HL-60 (cell line): Measurements from ENCODE around the gene RAB44.
A peak's percentile ranks its signal among the peaks of the same experiment; 100 is the strongest.

Experiments used
- DNase-seq, 2 experiments: peaks; one replicate each; pipeline ENCODE4 v3.0.0-alpha.2; 2010 to 2020; ENCODE audit warnings: low read depth in 1 of 2, low spot score in 1 of 2
- H3K27ac ChIP-seq: fragments of 250-450 bp; sonication (Bioruptor Pico); replicated peaks from 2 replicates; pipeline ENCODE4 v1.5.1; 2020; ENCODE audit warnings: mild to moderate bottlenecking, moderate library complexity
- H3K27me3 ChIP-seq: fragments of 250-450 bp; sonication (Bioruptor Pico); 2 replicates; pipeline ENCODE4 v1.5.1; 2021; ENCODE audit warnings: mild to moderate bottlenecking, moderate library complexity; ENCODE audit not compliant: insufficient read depth, poor library complexity, severe bottlenecking
- H3K4me3 ChIP-seq: replicated peaks from 2 replicates; pipeline ENCODE4 v1.5.1; 2011; ENCODE audit warnings: mild to moderate bottlenecking, control low read depth, low read length; ENCODE audit not compliant: insufficient read depth
- CTCF ChIP-seq: IDR thresholded peaks from one replicate; pipeline ENCODE4 v1.5.1; 2011; ENCODE audit warnings: low read length, control low read depth, inconsistent platforms; ENCODE audit not compliant: insufficient read depth
- GABPA ChIP-seq: IDR thresholded peaks from 2 replicates; pipeline ENCODE4 v1.6.1; 2012; ENCODE audit warnings: low read depth
- POLR2AphosphoS5 ChIP-seq: IDR thresholded peaks from 2 replicates; pipeline ENCODE4 v1.6.1; 2012; ENCODE audit warnings: low read depth
- SPI1 ChIP-seq: IDR thresholded peaks from 2 replicates; pipeline ENCODE4 v1.6.1; 2012; ENCODE audit warnings: low read depth, mild to moderate bottlenecking, borderline replicate concordance
- TF ChIP-seq, protein P1 (sequence below): IDR thresholded peaks from 2 replicates; pipeline ENCODE4 v1.6.1; 2012; ENCODE audit warnings: low read depth; ENCODE audit not compliant: insufficient replicate concordance

Gene RAB44

GRCh38 chr6:36695414-36695813, 2.2 kb upstream of the RAB44 start:
- DNase-seq, result no peak
- no peak overlapping the region for H3K27ac ChIP-seq
- TF ChIP-seq POLR2AphosphoS5 (no peak), SPI1 (no peak), CTCF (no peak), GABPA (no peak)
- TF ChIP-seq, protein P1, sequence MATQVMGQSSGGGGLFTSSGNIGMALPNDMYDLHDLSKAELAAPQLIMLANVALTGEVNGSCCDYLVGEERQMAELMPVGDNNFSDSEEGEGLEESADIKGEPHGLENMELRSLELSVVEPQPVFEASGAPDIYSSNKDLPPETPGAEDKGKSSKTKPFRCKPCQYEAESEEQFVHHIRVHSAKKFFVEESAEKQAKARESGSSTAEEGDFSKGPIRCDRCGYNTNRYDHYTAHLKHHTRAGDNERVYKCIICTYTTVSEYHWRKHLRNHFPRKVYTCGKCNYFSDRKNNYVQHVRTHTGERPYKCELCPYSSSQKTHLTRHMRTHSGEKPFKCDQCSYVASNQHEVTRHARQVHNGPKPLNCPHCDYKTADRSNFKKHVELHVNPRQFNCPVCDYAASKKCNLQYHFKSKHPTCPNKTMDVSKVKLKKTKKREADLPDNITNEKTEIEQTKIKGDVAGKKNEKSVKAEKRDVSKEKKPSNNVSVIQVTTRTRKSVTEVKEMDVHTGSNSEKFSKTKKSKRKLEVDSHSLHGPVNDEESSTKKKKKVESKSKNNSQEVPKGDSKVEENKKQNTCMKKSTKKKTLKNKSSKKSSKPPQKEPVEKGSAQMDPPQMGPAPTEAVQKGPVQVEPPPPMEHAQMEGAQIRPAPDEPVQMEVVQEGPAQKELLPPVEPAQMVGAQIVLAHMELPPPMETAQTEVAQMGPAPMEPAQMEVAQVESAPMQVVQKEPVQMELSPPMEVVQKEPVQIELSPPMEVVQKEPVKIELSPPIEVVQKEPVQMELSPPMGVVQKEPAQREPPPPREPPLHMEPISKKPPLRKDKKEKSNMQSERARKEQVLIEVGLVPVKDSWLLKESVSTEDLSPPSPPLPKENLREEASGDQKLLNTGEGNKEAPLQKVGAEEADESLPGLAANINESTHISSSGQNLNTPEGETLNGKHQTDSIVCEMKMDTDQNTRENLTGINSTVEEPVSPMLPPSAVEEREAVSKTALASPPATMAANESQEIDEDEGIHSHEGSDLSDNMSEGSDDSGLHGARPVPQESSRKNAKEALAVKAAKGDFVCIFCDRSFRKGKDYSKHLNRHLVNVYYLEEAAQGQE, result no peak
- no peaks in the 10 kb centered on the region for H3K27me3 ChIP-seq
- no peak overlapping the region for H3K4me3 ChIP-seq

DNA sequence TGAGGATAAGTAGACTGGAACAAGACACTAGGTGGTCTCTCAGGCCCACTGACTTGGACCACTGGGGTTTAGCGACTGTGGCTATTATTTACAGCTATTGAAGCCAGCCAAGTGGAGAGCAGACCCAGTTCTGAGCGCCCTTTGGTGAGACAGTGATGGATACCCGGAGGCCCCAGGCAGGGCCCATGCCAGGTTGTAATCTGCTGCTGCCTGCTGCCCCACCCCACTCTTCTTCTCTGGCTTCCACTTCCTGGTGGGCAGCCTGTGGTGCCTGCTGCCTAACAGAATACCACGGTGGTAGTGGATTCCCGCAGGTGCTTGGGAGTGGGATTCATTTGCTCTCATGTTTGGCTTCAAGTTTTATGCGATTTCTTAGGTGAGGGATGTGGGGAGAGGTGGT, 570 bp downstream of the RAB44 start:
- DNase-seq, result no peak
- H3K27me3 ChIP-seq, result no peaks in the 10 kb centered on the region
- H3K27ac ChIP-seq, result peak overlapping the region; percentile 82
- TF ChIP-seq POLR2AphosphoS5 (no peak), CTCF (no peak), GABPA (no peak), SPI1 (no peak)
- TF ChIP-seq, protein P1, result no peak
- peak overlapping the region; percentile 84 for H3K4me3 ChIP-seq

DNA sequence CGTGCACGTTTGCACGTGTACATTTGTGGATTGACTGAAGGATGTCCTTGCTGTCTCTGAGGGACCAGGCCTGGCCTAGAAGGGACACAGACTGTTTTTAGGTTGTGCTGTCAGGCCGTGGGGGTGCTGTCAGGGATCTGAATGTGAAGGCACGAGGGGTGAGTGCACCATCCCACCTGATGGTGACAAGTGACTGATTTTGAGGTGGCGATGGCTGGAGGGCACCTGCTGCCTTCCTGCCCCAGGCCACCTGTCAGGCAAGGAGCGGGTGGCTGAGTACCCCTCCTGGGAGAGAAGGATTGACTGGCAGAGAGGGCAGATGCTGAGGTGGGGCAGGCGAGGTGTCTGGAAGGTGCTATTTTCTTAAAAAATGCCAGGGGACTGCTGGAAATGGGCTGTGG, 1.2 kb downstream of the RAB44 start:
- DNase-seq, result no peak
- H3K27ac ChIP-seq, result peak overlapping the region; percentile 82; the same call in 1 of the 2 replicates
- H3K4me3 ChIP-seq, result peak overlapping the region; percentile 84
- TF ChIP-seq SPI1, result no peak
- TF ChIP-seq, protein P1, result no peak
- TF ChIP-seq GABPA, result no peak
- no peak for TF ChIP-seq POLR2AphosphoS5
- no peak for TF ChIP-seq CTCF
- no peaks in the 10 kb centered on the region for H3K27me3 ChIP-seq
